HepG2 (cell line): ENCODE measurements around the gene DUSP8. TPM values are rescaled to one million over a fixed set of nuclear protein-coding genes. Genes with fewer than 3 reads are reported as not detected.

Experiments used
- CBX5 ChIP-seq: sonication (generic); formaldehyde crosslinking; IDR thresholded peaks from 2 replicates; pipeline ENCODE4 v1.4.0; 2020; ENCODE audit warnings: missing genetic modification reagents, borderline replicate concordance
- CTCF ChIP-seq: sonication (generic); formaldehyde crosslinking; IDR thresholded peaks from 2 replicates; pipeline ENCODE4 v1.5.0; 2020; ENCODE audit warnings: mild to moderate bottlenecking, missing genetic modification reagents, moderate library complexity
- JUNB ChIP-seq: sonication (generic); formaldehyde crosslinking; IDR thresholded peaks from 2 replicates; pipeline ENCODE4 v1.8.0; 2022; ENCODE audit warnings: missing genetic modification reagents, mild to moderate bottlenecking, borderline replicate concordance
- KDM2A ChIP-seq: sonication (generic); formaldehyde crosslinking; IDR thresholded peaks from 2 replicates; pipeline ENCODE4 v1.4.0; 2020; ENCODE audit warnings: low read depth, missing genetic modification reagents, borderline replicate concordance
- LCORL ChIP-seq, 2 experiments: fragments of 450-650 bp in 1 of 2; sonication (generic) in 1 of 2; formaldehyde crosslinking in 1 of 2; IDR thresholded peaks; 2 replicates each; pipeline versions ENCODE4 v1.5.0 to v1.6.1; 2017 to 2020; ENCODE audit warnings: antibody characterized with exemption in 1 of 2, missing genetic modification reagents in 1 of 2
- MTERF4 ChIP-seq: sonication (generic); formaldehyde crosslinking; IDR thresholded peaks from 2 replicates; pipeline ENCODE4 v1.8.0; 2023; ENCODE audit warnings: mild to moderate bottlenecking, missing genetic modification reagents
- NR2F6 ChIP-seq, 2 experiments: IDR thresholded peaks; 2 replicates each; pipeline ENCODE4 v1.6.1; 2016; ENCODE audit warnings: antibody characterized with exemption in 1 of 2, mild to moderate bottlenecking in 1 of 2
- SNRNP70 ChIP-seq: fragments of 200-400 bp; formaldehyde crosslinking; IDR thresholded peaks from 2 replicates; pipeline ENCODE4 v1.6.1; 2017; ENCODE audit warnings: mild to moderate bottlenecking, low read depth, low read length, moderate library complexity
- SOX5 ChIP-seq: IDR thresholded peaks from 2 replicates; pipeline ENCODE4 v1.6.1; 2016; ENCODE audit warnings: borderline replicate concordance
- TFE3 ChIP-seq: IDR thresholded peaks from 2 replicates; pipeline ENCODE4 v1.6.1; 2016
- THAP8 ChIP-seq: sonication (generic); formaldehyde crosslinking; IDR thresholded peaks from 2 replicates; pipeline ENCODE4 v1.5.1; 2020; ENCODE audit warnings: missing genetic modification reagents, mild to moderate bottlenecking, borderline replicate concordance
- ZFX ChIP-seq: sonication (generic); formaldehyde crosslinking; IDR thresholded peaks from 2 replicates; pipeline ENCODE4 v1.4.0; 2020; ENCODE audit warnings: mild to moderate bottlenecking, low read depth, missing genetic modification reagents, moderate library complexity
- ZFY ChIP-seq: sonication (generic); formaldehyde crosslinking; IDR thresholded peaks from 2 replicates; pipeline ENCODE4 v1.4.0; 2020; ENCODE audit warnings: missing genetic modification reagents
- ZNF142 ChIP-seq: sonication (generic); formaldehyde crosslinking; IDR thresholded peaks from 2 replicates; pipeline ENCODE4 v1.4.0; 2020; ENCODE audit warnings: missing genetic modification reagents
- ZNF34 ChIP-seq: sonication (generic); formaldehyde crosslinking; IDR thresholded peaks from 2 replicates; pipeline ENCODE4 v1.4.0; 2020; ENCODE audit warnings: mild to moderate bottlenecking, missing genetic modification reagents, borderline replicate concordance
- ZNF644 ChIP-seq: IDR thresholded peaks from 2 replicates; pipeline ENCODE4 v1.6.1; 2016; ENCODE audit warnings: low read depth
- ZNF768 ChIP-seq: sonication (generic); formaldehyde crosslinking; IDR thresholded peaks from 2 replicates; pipeline ENCODE4 v1.4.0; 2020; ENCODE audit warnings: missing genetic modification reagents
- polyA plus RNA-seq, 8 experiments: library from polyadenylated mRNA; depleted of rRNA in 3 of 8; stranded (reverse) in 7 of 8; unstranded in 1 of 8; fragments of >200 nt; fragmentation: Illumina TruSeq in 4 of 8; extraction: Trizol in 4 of 8; gene quantifications; 2 replicates each; pipeline versions ENCODE4 v1.2.1 to v1.2.3, GENCODE V29; 2011 to 2016; ENCODE audit warnings: low read depth in 4 of 8, missing spikeins in 1 of 8, mixed read lengths in 1 of 8; ENCODE audit not compliant: insufficient read depth in 1 of 8
- total RNA-seq, 5 experiments: library from RNA; depleted of rRNA; stranded (reverse); fragments of >200 nt; fragmentation: Illumina TruSeq; extraction: Trizol; gene quantifications; 2 replicates each; pipeline ENCODE4 v1.2.3, GENCODE V29; 2016; ENCODE audit warnings: low read depth in 1 of 5

DUSP8 gene
- total and polyA plus RNA-seq, 2 of the 13 experiments (the other 11 are each of a cell fraction or from before 2014, with no cell fraction given), result 1.8 to 8.0 TPM

- TF ChIP-seq CTCF (0 out of 2 replicates have a peak, but pooled peaks have one; percentile 18), TFE3 (CRISPR knock-in tag) (peak; percentile 73; the same call in 1 of the 2 replicates), CBX5 (CRISPR knock-in tag) (no peak), KDM2A (peak; percentile 45; the same call in 1 of the 2 replicates), JUNB (no peak), ZNF768 (CRISPR knock-in tag) (peak; percentile 64; the same call in 1 of the 2 replicates), ZNF644 (CRISPR knock-in tag) (no peak), ZFX (peak; percentile 55; the same call in 1 of the 2 replicates), ZFY (peak; percentile 53), SOX5 (peak; percentile 80; the same call in 1 of the 2 replicates), SNRNP70 (no peak), LCORL (IDR thresholded peaks at IDR 0.05) (no peak), LCORL (CRISPR knock-in tag; IDR thresholded peaks at IDR 0.05) (0 out of 2 replicates have a peak, but pooled peaks have one; percentile 32), ZNF142 (no peak), MTERF4 (CRISPR knock-in tag) (no peak), ZNF34 (no peak), THAP8 (CRISPR knock-in tag) (no peak), NR2F6 (IDR thresholded peaks at IDR 0.05) (no peak), NR2F6 (CRISPR knock-in tag; IDR thresholded peaks at IDR 0.05) (peak; percentile 28; the same call in 1 of the 2 replicates)
Measured at GRCh38 chr11:1541474-1542204, 30.4 kb downstream of the DUSP8 start (continued).
